HG02642 (cell line): Measurements from ENCODE around the gene B3GNT4.
"Not testable (repeated sequence)": the region's sequence is repeated elsewhere in the genome, so short reads cannot be mapped to it uniquely, and the experiment has no call there.

Experiments used
- ATAC-seq: cut with Tn5 transposase; IDR thresholded peaks from one replicate; pipeline ENCODE4 v1.9.1; 2021; ENCODE audit warnings: mild to moderate bottlenecking; ENCODE audit not compliant: unreplicated experiment, poor library complexity

Gene B3GNT4

DNA sequence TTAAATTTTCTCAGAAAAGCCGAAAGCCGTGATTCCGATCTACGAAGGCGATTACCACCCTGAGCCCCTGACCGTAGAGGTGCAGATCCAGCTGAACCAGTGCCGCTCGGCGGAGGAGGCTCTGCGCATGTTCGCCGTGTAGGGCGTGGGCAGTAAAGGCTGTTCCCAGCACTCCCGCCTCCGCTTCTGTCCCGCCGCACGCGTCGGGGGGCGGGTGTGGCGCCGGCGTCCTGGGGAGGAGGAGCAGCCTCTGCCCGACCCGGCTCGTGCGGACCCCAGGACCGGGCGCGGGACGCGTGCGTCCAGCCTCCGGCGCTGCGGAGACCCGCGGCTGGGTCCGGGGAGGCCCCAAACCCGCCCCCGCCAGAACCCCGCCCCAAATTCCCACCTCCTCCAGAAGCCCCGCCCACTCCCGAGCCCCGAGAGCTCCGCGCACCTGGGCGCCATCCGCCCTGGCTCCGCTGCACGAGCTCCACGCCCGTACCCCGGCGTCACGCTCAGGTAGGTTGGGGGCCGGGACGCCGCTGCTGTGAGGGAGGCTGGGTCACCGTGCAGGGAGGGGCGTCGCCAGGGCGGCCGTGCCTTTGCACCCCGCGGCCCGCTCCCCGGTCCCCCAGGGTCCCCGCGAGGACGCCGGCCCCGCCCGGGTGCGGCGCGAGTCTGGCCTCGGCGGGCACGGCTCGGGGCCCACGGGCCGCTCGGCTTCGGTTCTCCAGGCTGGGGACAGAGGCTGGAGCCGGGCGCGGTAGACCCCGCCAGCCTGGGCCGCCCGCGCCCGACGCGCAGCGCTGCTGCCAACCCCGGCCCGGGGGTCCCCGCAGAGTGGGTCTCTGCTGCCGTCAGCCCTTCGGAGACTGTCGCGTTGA is at the start of gene B3GNT4:
Gene B3GNT4, plus strand, starts transcription at position 409 of the 866 bp plus-strand sequence. CDS start 910 bp downstream, outside the sequence.
- no peak for ATAC-seq

DNA sequence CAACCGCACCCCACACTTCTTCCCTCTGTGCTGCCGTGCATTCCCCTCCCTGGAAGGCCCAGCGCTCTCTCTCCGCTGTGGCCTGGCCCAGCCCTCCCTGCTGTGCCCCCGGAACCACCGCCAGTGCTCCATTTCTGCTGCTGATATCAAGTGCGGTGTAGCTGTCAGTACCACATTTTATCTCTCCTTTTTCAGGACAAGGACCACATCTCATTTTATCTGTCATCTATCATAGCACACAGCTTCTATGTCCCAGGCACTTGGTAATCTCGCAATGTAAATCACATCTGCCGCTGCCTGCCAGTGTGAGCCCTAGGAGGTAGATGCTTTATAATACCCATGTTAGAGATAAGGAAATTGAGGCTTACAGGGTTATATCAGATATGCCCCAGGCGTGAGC is 47.8 kb upstream of the B3GNT4 start:
- ATAC-seq, result no peak

DNA sequence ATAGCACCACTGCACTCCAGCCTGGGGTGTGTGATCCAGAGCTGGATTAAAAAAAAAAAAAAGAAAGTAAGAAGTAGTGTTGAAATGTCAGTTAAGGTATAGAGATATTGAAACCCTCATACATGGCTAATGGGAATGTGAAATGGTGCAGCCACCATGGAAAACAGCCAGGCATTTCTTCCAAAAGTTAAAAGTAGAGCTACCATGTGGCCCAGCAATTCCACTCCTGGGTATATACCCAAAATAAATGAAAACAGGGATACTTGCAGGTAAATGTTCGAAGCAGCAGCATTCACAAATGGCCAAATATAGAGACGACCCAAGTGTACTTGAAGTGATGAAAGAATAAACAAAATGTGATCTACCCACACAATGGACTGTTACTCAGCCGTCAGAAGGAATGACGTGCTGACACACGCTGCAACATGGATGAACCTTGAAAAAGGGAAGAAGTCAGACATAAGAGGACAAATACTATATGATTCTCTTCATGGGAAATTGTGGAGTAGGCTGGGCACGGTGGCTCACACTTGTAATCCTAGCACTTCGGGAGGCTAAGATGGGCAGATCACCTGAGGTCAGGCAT is 44.7 kb upstream of the B3GNT4 start:
- no peak for ATAC-seq

DNA sequence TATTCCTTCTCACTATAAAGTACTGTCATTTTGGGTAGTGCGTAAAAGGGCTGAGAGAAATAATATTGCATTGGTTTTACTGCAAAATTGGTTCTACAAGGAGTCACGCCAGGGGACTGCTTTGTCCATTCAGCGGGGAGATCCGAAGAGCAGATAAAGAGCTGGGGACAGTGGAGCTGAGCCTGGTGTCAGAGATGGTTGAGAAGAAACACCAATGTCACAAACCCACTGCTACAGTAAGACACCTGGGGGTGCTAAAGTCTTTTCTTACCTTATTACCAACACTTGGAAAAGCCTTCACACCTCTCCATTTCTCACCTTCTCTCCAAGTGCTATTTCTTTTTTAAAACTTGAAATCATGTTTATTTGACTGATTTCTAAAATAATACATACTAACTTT is 43.6 kb upstream of the B3GNT4 start:
- no peak for ATAC-seq

- ATAC-seq, result no peak
These were observed 42.7 kb upstream of the B3GNT4 start for GRCh38 chr12:122160761-122161160.

GRCh38 chr12:122161682-122162081 is 41.8 kb upstream of the B3GNT4 start:
- no peak for ATAC-seq

DNA sequence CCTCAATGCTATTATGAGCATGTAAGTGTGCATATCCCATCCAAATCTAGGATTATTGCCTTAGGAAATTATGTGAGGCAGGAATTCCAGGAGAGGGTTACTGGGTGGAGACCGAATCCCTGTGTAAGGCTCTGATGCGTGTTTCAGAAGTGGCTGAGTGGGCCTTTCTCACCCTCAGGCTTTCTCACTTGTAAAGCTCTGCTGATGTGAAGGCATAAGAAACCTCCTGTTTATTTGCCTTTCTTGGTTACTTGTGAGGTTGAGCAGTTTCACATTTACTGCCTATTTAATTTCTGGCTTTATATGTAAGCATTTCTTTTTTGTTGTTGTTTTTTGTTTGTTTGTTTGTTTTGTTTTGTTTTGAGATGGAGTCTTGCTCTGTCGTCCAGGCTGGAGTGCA is 40.5 kb upstream of the B3GNT4 start:
- no peak for ATAC-seq

DNA sequence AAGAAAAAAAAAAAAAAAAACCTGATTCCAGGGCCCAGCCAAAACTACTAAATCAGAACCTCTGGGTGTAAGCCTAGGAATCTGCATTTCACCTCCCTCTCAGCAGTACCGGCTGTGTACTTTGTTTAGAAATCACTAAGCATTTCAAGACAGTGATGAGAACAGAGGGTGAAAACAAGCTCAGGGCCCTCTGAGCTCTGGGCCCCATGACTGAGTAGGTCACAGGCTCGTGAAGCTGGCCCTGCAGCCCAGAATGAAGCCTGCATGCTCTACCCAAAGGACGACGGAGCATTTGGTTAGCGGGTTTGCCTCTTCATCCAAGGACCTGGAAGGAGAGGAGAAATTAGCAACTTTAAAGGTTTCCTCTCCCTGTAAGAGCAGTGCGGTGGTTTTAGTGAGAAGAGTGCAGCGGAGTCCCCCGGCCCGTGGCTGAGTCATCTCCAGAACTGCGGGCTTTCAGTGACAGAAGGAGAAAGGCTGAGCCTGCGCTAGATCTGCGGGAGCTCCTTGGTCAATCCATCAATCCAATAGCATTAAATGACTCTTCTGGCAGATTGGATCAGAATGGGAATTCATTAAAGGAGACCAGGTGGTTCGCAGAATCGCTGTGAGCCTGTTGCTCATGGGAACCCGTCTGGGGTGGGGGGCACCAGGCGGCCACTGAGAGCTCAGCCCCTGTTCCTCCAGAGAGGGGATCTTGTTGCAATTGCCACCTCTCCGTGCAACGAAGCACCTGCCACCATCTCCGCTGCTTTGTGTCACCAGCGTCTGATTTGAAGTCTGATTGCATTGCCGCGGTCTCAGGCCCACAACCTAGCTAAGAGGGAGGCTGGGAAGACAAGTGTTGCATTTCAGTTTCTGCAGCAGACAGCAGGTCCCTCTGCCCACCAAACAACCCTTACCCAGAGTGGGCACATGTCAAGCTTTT is 36.8 kb upstream of the B3GNT4 start:
- ATAC-seq, result no peak

DNA sequence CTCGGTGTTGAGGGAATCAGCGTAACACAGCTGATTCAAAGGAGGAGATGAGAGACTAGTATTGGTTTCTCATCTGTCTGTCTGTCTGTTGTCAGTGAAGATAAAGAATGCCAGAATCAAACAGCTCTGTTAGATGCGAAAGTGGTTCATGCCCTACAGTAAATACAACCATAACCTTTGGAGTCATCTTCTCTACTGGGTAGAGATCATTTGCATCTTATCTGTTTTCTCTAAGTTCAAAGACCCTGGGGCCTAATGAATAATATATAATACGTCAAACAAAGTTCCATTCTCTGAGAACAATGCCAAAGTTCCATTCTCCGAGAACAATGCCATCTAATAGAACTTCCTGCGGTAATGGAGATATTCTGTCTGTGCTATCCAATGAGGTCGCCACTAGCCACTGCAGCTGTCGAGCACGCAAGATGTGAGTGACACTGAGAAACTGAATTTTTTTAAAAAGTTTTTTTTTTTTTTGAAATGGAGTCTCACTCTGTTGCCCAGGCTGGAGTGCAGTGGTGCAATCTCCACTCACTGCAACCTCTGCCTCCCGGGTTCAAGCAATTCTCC is 36.1 kb upstream of the B3GNT4 start:
- ATAC-seq, result no peak

DNA sequence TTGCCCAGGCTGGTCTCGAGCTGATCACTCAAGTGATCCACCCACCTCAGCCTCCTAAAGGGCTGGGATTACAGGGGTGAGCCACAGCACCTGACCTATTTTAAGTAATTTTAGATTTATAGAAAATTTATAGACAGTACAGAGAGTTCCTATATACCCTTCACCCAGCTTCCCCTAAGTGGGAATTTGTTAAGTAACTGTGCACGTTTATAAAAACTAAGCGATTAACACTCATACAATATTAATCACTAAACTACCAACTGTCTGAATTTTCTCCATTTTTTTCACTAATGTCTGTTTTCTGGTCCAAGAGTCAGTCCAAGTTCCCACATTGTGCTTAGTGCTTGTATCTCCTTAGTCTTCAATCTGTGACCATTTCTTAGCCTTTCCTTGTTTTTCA is 35.0 kb upstream of the B3GNT4 start:
- no peak for ATAC-seq

DNA sequence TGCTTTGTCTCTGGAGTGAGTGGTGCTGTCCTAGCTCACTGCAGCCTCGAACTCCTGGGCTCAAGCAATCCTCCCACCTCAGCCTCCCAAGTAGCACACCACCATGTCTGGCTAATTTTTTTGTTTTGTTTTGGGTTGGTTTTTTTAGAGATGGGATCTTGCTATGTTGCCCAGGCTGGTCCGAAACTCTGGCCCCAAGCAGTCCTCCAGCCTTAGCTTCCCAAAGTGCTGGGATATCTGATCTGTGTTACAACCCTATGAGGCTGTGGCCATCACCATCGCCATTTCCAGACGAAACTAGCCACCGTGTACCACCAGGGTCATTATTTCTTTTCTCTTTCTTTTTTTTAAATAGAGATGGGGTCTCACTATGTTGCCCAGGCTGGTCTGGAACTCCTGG is 32.1 kb upstream of the B3GNT4 start:
- ATAC-seq, result no peak

DNA sequence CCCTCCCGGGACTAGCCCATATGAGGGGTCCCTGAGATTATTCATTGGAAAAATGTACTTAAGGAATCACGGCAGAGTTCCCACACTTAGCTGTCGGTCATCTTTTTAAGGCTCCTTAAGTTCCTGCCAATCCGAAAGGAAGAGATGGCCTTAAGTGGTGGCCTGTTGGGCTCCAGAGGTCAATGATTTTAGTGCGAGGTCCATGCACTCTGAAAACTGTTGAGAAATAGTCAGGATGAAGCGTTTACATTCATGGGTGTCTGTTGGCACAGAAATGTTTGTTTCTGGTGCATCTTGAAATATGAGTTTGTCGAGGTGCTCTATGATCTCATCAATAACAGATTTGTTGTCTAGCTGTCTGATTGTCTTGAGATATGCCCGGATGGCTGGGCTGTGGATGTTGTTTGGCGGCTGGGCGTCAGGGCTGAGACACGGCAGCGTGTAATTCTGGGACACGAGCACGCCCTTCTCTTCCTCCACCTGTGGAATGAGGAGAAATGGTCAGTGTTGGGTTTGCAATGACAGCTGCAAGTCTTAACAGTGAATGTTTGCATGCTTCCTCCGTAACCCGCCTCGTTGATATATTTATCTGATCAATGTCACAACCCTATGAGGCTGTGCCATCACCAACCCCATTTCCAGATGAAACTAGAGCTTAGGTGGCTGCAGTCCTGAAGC is 31.1 kb upstream of the B3GNT4 start:
- ATAC-seq, result no peak

DNA sequence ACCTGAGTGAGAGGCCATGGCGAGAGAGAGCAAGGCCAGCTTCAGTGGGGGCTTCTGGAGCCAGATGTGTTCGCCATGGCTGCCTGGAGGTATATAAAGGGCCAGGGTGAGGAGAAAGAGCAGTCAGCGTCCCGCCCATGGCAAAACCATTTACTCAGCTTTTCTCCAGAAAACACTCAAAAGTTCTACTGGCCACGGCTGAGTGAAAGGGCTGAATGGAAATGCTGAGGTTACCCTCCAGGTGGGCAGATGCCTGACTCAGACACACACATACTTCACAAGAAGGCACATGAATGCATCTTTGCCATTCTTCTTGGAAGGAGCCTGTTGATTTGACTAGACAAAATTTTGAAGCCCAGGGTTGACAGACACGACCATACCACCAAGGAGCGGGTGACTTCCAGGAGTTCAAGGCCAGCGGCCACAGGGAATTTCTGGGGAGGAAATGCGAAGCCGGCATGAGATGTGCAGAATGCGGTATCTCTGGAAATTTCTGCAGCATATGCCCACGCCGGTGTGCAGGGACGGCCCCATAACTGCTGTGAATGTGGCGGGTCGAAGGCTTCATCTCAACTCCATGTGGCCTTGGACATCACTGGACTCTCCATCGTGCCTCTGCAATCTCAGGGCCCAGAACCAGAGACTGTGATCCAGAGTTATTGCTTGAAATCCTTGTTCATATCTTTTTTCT is 29.2 kb upstream of the B3GNT4 start, which contains the start of gene IL31:
Gene IL31, minus strand, starts transcription at position 67 of the 691 bp plus-strand sequence. Its CDS starts 49 bp downstream, at position 18.
- ATAC-seq, result no peak

GRCh38 chr12:122176473-122176872 is 27.0 kb upstream of the B3GNT4 start:
- ATAC-seq, result not testable (repeated sequence)

DNA sequence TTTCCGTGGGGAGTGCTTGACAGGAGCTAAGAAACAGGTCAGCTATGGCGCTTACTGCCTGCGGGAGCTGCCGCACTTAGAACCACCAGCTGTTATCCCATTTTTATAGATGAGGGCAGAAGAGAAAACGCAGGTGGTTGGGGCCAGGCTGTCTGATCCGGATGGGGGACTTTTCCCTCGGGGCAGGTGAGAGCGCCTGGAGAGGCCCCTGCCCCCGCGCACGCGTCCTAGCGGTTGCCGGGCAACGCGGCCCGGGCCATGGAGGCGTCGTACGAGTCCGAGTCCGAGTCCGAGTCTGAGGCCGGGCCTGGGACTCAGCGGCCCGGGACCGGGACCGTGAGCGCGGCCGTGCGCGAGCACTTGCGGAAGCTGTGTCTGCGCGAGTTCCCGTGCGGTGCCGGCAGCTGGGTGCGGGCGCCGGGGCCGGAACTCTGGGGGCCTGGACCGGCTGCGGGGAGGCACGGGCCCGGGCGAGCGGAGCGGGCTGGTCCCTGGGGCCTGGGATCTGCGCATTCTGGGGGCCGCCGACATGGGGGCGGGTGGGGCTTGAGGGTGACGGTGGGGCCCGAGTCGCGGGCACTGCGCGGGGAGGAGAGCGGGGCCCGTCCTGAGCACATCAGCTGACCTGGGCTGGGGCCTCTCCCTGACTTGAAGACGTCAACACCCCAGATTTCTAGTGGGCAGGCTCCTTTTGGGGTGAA is 20.5 kb upstream of the B3GNT4 start, which contains the start of gene LRRC43:
Gene LRRC43, plus strand, starts transcription at position 237 of the 701 bp plus-strand sequence. Its CDS starts 22 bp downstream, at position 259.
- no peak for ATAC-seq

- ATAC-seq, result no peak
These were observed 19.9 kb upstream of the B3GNT4 start for GRCh38 chr12:122183588-122183940.

DNA sequence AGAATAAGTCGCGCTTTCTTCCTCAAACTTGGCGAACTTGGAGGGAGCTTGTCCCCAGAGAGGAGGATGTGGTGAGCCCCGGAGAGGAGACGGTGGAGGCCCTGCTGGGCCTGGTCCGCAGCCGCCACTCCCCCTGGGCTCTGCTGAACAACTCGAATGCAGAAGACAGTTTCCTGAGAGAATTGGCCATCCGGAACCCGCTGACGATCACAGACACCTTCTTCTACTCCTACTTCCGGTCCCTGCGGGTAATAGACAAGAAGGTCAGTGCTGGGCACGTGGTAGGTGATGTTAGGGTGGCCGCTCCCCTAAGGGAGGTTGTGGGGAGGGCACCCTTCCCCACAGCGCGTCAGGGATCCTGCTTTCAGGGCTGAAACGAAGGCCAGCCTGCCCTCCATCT is 19.0 kb upstream of the B3GNT4 start:
- ATAC-seq, result no peak

GRCh38 chr12:122185079-122185478 is 18.4 kb upstream of the B3GNT4 start:
- no peak for ATAC-seq
